ENCODE results near the gene TTF2. TPM values are rescaled to one million over a fixed set of nuclear protein-coding genes. Genes with fewer than 3 reads are reported as not detected.

Gene TTF2
- total and polyA plus RNA-seq, 9 of the 15 experiments (the other 6 are each of a cell fraction or from before 2014, with no cell fraction given): 9.4 to 71.1 (median 42.1) TPM

GRCh38 chr1:117128323-117129079 is 68.4 kb downstream of the TTF2 start (continued):
- TF ChIP-seq ZNF583 (CRISPR knock-in tag; IDR thresholded peaks at IDR 0.05): no peak
- TF ChIP-seq DNMT1 (IDR thresholded peaks at IDR 0.05): no peak
- no peak for TF ChIP-seq ZNF77 (CRISPR knock-in tag; IDR thresholded peaks at IDR 0.05)
- no peak for TF ChIP-seq CREB3 (tag; conservative IDR thresholded peaks at IDR 0.05; ENCODE audit: low read depth)
- no peak for TF ChIP-seq PYGO2 (tag; IDR thresholded peaks at IDR 0.05)
- TF ChIP-seq MCM7 (IDR thresholded peaks at IDR 0.05): no peak
- no peak for TF ChIP-seq PRPF4 (IDR thresholded peaks at IDR 0.05; ENCODE audit: insufficient read depth, low read depth, low read length, poor library complexity, severe bottlenecking)
- peak; percentile 52; the same call in 1 of the 2 replicates for TF ChIP-seq REST (IDR thresholded peaks at IDR 0.05; ENCODE audit: borderline replicate concordance)
- TF ChIP-seq REST (CRISPR knock-in tag; IDR thresholded peaks at IDR 0.05; ENCODE audit: low read depth): no peak
- TF ChIP-seq DLX4 (CRISPR knock-in tag; IDR thresholded peaks at IDR 0.05): no peak
- no peak for TF ChIP-seq NR4A1 (CRISPR knock-in tag; IDR thresholded peaks at IDR 0.05)
- TF ChIP-seq NR4A1 (tag; IDR thresholded peaks at IDR 0.05): no peak
- TF ChIP-seq SMC3 (conservative IDR thresholded peaks at IDR 0.05; ENCODE audit: insufficient read depth, low read depth, low read length): 0 out of 2 replicates have a peak, but pooled peaks have one; percentile 22
- no peak for TF ChIP-seq E4F1 (CRISPR knock-in tag; IDR thresholded peaks at IDR 0.05; ENCODE audit: borderline replicate concordance)
- TF ChIP-seq KDM1A (IDR thresholded peaks at IDR 0.05): no peak
- TF ChIP-seq GTF2F1 (IDR thresholded peaks at IDR 0.05; ENCODE audit: low read depth, low read length): no peak
- no peak for TF ChIP-seq KAT2B (IDR thresholded peaks at IDR 0.05; ENCODE audit: low read depth, low read length)

Data from K562 (cell line).